ENCODE data around the gene UGT1A8.

DNA sequence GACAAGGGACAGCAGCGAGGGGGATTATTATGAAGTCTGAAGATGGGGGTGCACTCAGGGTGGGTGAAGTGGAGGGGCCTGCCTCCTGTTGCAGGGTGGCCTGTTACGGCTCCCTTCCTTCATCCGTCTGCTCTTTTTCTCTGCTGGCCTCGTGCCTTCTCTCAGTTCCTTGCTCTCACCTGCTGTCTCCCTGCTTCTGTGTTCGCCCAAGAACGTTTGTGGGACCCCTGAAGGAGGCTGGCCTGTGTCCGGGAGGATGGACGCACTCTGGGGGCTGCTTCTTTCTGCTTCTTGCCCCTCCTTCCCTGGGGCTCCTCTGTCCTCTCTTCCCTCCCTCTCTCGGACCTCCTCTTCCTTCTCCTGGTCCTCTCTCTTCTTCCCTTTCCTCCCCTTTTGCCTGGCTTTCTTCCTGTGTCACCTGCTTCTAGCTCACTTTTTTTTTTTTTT, 174.5 kb downstream of the UGT1A8 start:
- TF ChIP-seq POLR2AphosphoS5 (IDR thresholded peaks at IDR 0.05; ENCODE audit: borderline replicate concordance, low read depth, low read length) (no peak), EZH2 (IDR thresholded peaks at IDR 0.05) (no peak), FOXP2 (optimal IDR thresholded peaks at IDR 0.05; ENCODE audit: control extremely low read depth, extremely low read length, insufficient read depth) (no peak)

Measured in SK-N-MC (cell line).